Forelimb muscle (tissue), 1 donor: ENCODE measurements around the gene BICD2. TPM values are rescaled to one million over a fixed set of nuclear protein-coding genes. Genes with fewer than 3 reads are reported as not detected.

Source experiments
- DNase-seq: peaks from one replicate; pipeline ENCODE4 v3.0.0-alpha.2; 2013; ENCODE audit warnings: low read depth
- polyA plus RNA-seq: library from polyadenylated mRNA; unstranded; fragments of 120-200 nt; gene quantifications from one replicate; pipeline ENCODE4 v1.2.1, GENCODE V29; 2013; ENCODE audit not compliant: insufficient read length

The BICD2 gene
- polyA plus RNA-seq, 1 donor, result 25.2 TPM

GRCh38 chr9:92747459-92748232, 17.0 kb downstream of the BICD2 start:
- no peak for DNase-seq

GRCh38 chr9:92746567-92747458, 17.8 kb downstream of the BICD2 start:
- no peak for DNase-seq

- DNase-seq, result no peak
Observed at GRCh38 chr9:92745881-92746280, 18.8 kb downstream of the BICD2 start.

- DNase-seq, result no peak
Observed at GRCh38 chr9:92745331-92745730, 19.3 kb downstream of the BICD2 start.

- no peak for DNase-seq
Observed at GRCh38 chr9:92740969-92741368, 23.7 kb downstream of the BICD2 start.

GRCh38 chr9:92740446-92740961, 24.1 kb downstream of the BICD2 start:
- DNase-seq, result no peak

- no peak for DNase-seq
Observed at GRCh38 chr9:92740009-92740408, 24.6 kb downstream of the BICD2 start.

- no peak for DNase-seq
Observed at GRCh38 chr9:92739346-92739970, 25.2 kb downstream of the BICD2 start.

GRCh38 chr9:92738661-92739081, 26.0 kb downstream of the BICD2 start:
- DNase-seq, result no peak

- DNase-seq, result no peak
Observed at GRCh38 chr9:92737611-92738299, 26.9 kb downstream of the BICD2 start.

- DNase-seq, result no peak
Observed at GRCh38 chr9:92737216-92737606, 27.4 kb downstream of the BICD2 start.

GRCh38 chr9:92736563-92737215, 27.9 kb downstream of the BICD2 start:
- no peak for DNase-seq

- no peak for DNase-seq
Observed at GRCh38 chr9:92735636-92736562, 28.7 kb downstream of the BICD2 start.

GRCh38 chr9:92734931-92735635, 29.6 kb downstream of the BICD2 start:
- DNase-seq, result no peak

GRCh38 chr9:92730897-92731296, 33.7 kb downstream of the BICD2 start:
- no peak for DNase-seq

- DNase-seq, result no peak
Observed at GRCh38 chr9:92729735-92730155, 34.9 kb downstream of the BICD2 start.

GRCh38 chr9:92728831-92729734, 35.5 kb downstream of the BICD2 start:
- DNase-seq, result no peak
